ENCODE data around the gene NCS1. TPM values are rescaled to one million over a fixed set of nuclear protein-coding genes. Genes with fewer than 3 reads are reported as not detected.

NCS1 gene
- total RNA-seq, 1 experiment from 2014 or later = 68.7 TPM

- no peaks in the 10 kb centered on the region for H3K4me1 ChIP-seq (ENCODE audit: control insufficient read depth in 1 of 2, insufficient read depth in 2 of 2, low read length in 2 of 2)
- ChIA-PET POLR2A (no interaction called here), CTCF (no interaction called here), RAD21 (ENCODE audit: low non-redundant PET in 1 of 2, low total read pairs in 2 of 2, uncharacterized antibody in 2 of 2, unreplicated experiment in 2 of 2) (interaction anchor here in 1 of 2 experiments (0.7 kb wide), 1 partner anchor 141 kb away, joined by 3 read pairs; no protein-coding TSS in a partner anchor)
- TF ChIP-seq SRF (IDR thresholded peaks at IDR 0.05; ENCODE audit: low read depth) (no peak), YY1 (IDR thresholded peaks at IDR 0.05; ENCODE audit: extremely low read depth, insufficient replicate concordance, low read depth, low read length) (no peak), RAD21 (IDR thresholded peaks at IDR 0.05; ENCODE audit: low read depth) (no peak), EGR1 (IDR thresholded peaks at IDR 0.05; ENCODE audit: low read depth) (no peak), ZNF274 (IDR thresholded peaks at IDR 0.05; ENCODE audit: low read depth, low read length) (no peak), EZH2 (IDR thresholded peaks at IDR 0.05) (no peak), SIN3A (IDR thresholded peaks at IDR 0.05; ENCODE audit: low read depth) (no peak), POLR2A (IDR thresholded peaks at IDR 0.05; ENCODE audit: borderline replicate concordance, extremely low read depth, insufficient read depth, insufficient read length) (no peak), CEBPB (IDR thresholded peaks at IDR 0.05; ENCODE audit: low read depth) (no peak)
- TF ChIP-seq, protein P1, sequence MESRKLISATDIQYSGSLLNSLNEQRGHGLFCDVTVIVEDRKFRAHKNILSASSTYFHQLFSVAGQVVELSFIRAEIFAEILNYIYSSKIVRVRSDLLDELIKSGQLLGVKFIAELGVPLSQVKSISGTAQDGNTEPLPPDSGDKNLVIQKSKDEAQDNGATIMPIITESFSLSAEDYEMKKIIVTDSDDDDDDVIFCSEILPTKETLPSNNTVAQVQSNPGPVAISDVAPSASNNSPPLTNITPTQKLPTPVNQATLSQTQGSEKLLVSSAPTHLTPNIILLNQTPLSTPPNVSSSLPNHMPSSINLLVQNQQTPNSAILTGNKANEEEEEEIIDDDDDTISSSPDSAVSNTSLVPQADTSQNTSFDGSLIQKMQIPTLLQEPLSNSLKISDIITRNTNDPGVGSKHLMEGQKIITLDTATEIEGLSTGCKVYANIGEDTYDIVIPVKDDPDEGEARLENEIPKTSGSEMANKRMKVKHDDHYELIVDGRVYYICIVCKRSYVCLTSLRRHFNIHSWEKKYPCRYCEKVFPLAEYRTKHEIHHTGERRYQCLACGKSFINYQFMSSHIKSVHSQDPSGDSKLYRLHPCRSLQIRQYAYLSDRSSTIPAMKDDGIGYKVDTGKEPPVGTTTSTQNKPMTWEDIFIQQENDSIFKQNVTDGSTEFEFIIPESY (IDR thresholded peaks at IDR 0.05; ENCODE audit: extremely low read depth, insufficient replicate concordance, low read length) = no peak
- H3K4me2 ChIP-seq (ENCODE audit: low read length) = no peak overlapping the region
- peak; percentile 11; the same call in 1 of the 2 replicates for ATAC-seq
- no peak overlapping the region for H3K4me3 ChIP-seq (replicated peaks in 1 of 2; ENCODE audit: low read depth in 1 of 2, low read length in 2 of 2)
- no peaks in the 10 kb centered on the region; the same call in 1 of the 2 replicates for H4K20me1 ChIP-seq (ENCODE audit: insufficient read depth)
- no peak overlapping the region for H3K9ac ChIP-seq (ENCODE audit: low read length)
- DNase-seq (ENCODE audit: low read depth, low spot score) = no peak
- no peaks in the 10 kb centered on the region for H3K9me2 ChIP-seq (ENCODE audit: insufficient read depth)
- H3K79me2 ChIP-seq (ENCODE audit: insufficient read depth, low read length) = peaks cover 57% of the 10 kb centered on the region
- H3K27ac ChIP-seq (ENCODE audit: low read depth, low read length) = no peak overlapping the region
- no peaks in the 10 kb centered on the region for H3K9me3 ChIP-seq (ENCODE audit: control insufficient read depth in 1 of 2, insufficient read depth in 1 of 2, low read depth in 1 of 2, low read length in 2 of 2)
- no TSS peak for BruUV-seq (replicated peaks)
- intact Hi-C loops (cut with micrococcal nuclease) = no loop called here
- no peaks in the 10 kb centered on the region for H3K36me3 ChIP-seq (ENCODE audit: control insufficient read depth in 1 of 2, insufficient read depth in 2 of 2, low read length in 2 of 2)
- H3K27me3 ChIP-seq (ENCODE audit: insufficient read depth, low read length) = no peaks in the 10 kb centered on the region
- no peak overlapping the region for H2AFZ ChIP-seq (ENCODE audit: low read depth, low read length, poor library complexity, severe bottlenecking)
Observed at GRCh38 chr9:130199605-130200004, 27.4 kb downstream of the NCS1 start.
